HepG2 (cell line): ENCODE results near the gene MAGEA12.

Experiments used
- AGO2 ChIP-seq: fragments of 200-400 bp; formaldehyde crosslinking; optimal IDR thresholded peaks from 2 replicates; pipeline ENCODE3; 2017; ENCODE audit warnings: mild to moderate bottlenecking, low read depth, low read length, moderate library complexity
- CC2D1A ChIP-seq: sonication (generic); formaldehyde crosslinking; IDR thresholded peaks from 2 replicates; pipeline ENCODE4 v1.8.1; 2023; ENCODE audit warnings: mild to moderate bottlenecking, missing genetic modification reagents
- HCFC1 ChIP-seq: fragments of 150-350 bp; IDR thresholded peaks from 2 replicates; pipeline ENCODE4 v1.6.1; 2014; ENCODE audit warnings: low read depth, low read length
- HNRNPK ChIP-seq: fragments of 200-400 bp; formaldehyde crosslinking; IDR thresholded peaks from 2 replicates; pipeline ENCODE4 v1.6.1; 2018; ENCODE audit warnings: low read length, low read depth, moderate library complexity, mild to moderate bottlenecking; ENCODE audit not compliant: poor library complexity, severe bottlenecking
- NFYC ChIP-seq: IDR thresholded peaks from 2 replicates; pipeline ENCODE4 v1.6.1; 2016; ENCODE audit warnings: missing genetic modification reagents, missing compliant biosample characterization
- SP140L ChIP-seq: sonication (generic); formaldehyde crosslinking; IDR thresholded peaks from 2 replicates; pipeline ENCODE4 v1.4.0; 2020; ENCODE audit warnings: missing genetic modification reagents, borderline replicate concordance
- TOPORS ChIP-seq: sonication (generic); formaldehyde crosslinking; IDR thresholded peaks from 2 replicates; pipeline ENCODE4 v1.8.0; 2023; ENCODE audit warnings: mild to moderate bottlenecking, missing genetic modification reagents
- TF ChIP-seq, protein P1 (sequence below): sonication (generic); formaldehyde crosslinking; IDR thresholded peaks from 2 replicates; pipeline ENCODE4 v1.4.0; 2020; ENCODE audit warnings: missing genetic modification reagents
- TF ChIP-seq, protein P2 (sequence below): sonication (generic); formaldehyde crosslinking; conservative IDR thresholded peaks from 2 replicates; pipeline ENCODE4 v1.4.0; 2020; ENCODE audit warnings: mild to moderate bottlenecking, missing genetic modification reagents, moderate library complexity
- TF ChIP-seq, protein P3 (sequence below): sonication (generic); formaldehyde crosslinking; IDR thresholded peaks from 2 replicates; pipeline ENCODE4 v1.5.0; 2020; ENCODE audit warnings: mild to moderate bottlenecking, missing genetic modification reagents, moderate library complexity

DNA sequence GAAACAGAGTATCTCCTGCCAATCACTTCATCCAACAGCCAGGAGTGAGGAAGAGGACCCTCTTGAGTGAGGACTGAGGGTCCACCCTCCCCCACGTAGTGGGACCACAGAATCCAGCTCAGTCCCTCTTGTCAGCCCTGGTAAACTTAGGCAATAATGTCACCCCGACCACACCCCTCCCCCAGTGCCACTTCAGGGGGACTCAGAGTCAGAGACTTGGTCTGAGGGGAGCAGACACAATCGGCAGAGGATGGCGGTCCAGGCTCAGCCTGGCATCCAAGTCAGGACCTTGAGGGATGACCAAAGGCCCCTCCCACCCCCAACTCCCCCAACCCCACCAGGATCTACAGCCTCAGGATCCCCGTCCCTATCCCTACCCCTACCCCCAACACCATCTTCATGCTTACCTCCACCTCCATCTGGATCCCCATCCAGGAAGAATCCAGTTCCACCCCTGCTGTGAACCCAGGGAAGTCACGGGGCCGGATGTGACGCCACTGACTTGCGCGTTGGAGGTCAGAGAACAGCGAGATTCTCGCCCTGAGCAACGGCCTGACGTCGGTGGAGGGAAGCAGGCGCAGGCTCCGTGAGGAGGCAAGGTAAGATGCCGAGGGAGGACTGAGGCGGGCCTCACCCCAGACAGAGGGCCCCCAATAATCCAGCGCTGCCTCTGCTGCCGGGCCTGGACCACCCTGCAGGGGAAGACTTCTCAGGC, at the start of gene MAGEA12, which contains the start of gene CSAG1:
- no peak for TF ChIP-seq SP140L (CRISPR knock-in tag)
- TF ChIP-seq, protein P1, sequence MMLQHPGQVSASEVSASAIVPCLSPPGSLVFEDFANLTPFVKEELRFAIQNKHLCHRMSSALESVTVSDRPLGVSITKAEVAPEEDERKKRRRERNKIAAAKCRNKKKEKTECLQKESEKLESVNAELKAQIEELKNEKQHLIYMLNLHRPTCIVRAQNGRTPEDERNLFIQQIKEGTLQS (CRISPR knock-in tag), result no peak
- no peak for TF ChIP-seq TOPORS (CRISPR knock-in tag)
- no peak for TF ChIP-seq NFYC (CRISPR knock-in tag)
- no peak for TF ChIP-seq HNRNPK
- TF ChIP-seq, protein P2, sequence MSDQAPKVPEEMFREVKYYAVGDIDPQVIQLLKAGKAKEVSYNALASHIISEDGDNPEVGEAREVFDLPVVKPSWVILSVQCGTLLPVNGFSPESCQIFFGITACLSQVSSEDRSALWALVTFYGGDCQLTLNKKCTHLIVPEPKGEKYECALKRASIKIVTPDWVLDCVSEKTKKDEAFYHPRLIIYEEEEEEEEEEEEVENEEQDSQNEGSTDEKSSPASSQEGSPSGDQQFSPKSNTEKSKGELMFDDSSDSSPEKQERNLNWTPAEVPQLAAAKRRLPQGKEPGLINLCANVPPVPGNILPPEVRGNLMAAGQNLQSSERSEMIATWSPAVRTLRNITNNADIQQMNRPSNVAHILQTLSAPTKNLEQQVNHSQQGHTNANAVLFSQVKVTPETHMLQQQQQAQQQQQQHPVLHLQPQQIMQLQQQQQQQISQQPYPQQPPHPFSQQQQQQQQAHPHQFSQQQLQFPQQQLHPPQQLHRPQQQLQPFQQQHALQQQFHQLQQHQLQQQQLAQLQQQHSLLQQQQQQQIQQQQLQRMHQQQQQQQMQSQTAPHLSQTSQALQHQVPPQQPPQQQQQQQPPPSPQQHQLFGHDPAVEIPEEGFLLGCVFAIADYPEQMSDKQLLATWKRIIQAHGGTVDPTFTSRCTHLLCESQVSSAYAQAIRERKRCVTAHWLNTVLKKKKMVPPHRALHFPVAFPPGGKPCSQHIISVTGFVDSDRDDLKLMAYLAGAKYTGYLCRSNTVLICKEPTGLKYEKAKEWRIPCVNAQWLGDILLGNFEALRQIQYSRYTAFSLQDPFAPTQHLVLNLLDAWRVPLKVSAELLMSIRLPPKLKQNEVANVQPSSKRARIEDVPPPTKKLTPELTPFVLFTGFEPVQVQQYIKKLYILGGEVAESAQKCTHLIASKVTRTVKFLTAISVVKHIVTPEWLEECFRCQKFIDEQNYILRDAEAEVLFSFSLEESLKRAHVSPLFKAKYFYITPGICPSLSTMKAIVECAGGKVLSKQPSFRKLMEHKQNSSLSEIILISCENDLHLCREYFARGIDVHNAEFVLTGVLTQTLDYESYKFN (CRISPR knock-in tag), result no peak
- TF ChIP-seq AGO2, result no peak
- TF ChIP-seq HCFC1, result no peak
- TF ChIP-seq, protein P3, sequence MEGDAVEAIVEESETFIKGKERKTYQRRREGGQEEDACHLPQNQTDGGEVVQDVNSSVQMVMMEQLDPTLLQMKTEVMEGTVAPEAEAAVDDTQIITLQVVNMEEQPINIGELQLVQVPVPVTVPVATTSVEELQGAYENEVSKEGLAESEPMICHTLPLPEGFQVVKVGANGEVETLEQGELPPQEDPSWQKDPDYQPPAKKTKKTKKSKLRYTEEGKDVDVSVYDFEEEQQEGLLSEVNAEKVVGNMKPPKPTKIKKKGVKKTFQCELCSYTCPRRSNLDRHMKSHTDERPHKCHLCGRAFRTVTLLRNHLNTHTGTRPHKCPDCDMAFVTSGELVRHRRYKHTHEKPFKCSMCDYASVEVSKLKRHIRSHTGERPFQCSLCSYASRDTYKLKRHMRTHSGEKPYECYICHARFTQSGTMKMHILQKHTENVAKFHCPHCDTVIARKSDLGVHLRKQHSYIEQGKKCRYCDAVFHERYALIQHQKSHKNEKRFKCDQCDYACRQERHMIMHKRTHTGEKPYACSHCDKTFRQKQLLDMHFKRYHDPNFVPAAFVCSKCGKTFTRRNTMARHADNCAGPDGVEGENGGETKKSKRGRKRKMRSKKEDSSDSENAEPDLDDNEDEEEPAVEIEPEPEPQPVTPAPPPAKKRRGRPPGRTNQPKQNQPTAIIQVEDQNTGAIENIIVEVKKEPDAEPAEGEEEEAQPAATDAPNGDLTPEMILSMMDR, result no peak
- TF ChIP-seq CC2D1A, result no peak
